GM11168 (cell line): Measurements from ENCODE around the gene WWOX.
"Not testable (repeated sequence)": the region's sequence is repeated elsewhere in the genome, so short reads cannot be mapped to it uniquely, and the experiment has no call there.

Source experiments
- in situ Hi-C: fragments of 300-500 bp; cut with MboI; formaldehyde crosslinking; loops from one replicate; pipeline ENCODE4 v1.12.0; 2022; ENCODE audit warnings: low sequenced_read_pairs; ENCODE audit not compliant: unreplicated experiment

Gene WWOX

DNA sequence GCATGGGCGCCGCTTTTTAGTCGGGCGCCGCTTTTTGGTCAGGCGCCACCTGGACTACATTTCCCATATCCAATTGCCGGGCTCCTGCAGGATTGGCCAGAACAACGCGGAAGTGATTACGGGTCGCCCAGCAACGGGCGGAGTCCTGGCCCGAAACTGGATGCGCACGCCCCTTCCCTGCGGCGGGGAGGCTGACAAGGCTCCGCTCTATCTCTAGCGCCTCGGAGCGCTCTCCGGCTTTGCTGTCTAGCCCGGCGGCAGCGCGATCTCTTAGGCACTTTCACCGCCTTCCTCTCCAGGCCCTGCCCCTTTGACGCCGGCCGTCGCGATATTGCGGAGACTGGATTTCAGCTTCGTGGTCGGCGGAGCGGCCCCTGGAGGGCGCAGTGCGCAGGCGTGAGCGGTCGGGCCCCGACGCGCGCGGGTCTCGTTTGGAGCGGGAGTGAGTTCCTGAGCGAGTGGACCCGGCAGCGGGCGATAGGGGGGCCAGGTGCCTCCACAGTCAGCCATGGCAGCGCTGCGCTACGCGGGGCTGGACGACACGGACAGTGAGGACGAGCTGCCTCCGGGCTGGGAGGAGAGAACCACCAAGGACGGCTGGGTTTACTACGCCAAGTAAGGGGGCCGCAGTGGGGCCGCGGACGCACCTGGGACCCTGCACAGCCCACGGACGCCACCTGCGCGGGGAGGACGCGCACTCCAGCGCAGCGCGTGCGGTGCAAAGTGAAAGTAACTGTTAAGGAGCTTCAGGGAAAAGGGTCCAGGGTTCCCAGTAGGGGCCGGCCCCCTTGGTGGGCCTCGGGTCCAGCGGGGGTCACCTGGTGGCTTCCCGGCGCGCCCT, at the start of gene WWOX:
WWOX (plus strand) TSS at position 384 of the 841 bp plus-strand sequence.
- in situ Hi-C loops: no loop called here

DNA sequence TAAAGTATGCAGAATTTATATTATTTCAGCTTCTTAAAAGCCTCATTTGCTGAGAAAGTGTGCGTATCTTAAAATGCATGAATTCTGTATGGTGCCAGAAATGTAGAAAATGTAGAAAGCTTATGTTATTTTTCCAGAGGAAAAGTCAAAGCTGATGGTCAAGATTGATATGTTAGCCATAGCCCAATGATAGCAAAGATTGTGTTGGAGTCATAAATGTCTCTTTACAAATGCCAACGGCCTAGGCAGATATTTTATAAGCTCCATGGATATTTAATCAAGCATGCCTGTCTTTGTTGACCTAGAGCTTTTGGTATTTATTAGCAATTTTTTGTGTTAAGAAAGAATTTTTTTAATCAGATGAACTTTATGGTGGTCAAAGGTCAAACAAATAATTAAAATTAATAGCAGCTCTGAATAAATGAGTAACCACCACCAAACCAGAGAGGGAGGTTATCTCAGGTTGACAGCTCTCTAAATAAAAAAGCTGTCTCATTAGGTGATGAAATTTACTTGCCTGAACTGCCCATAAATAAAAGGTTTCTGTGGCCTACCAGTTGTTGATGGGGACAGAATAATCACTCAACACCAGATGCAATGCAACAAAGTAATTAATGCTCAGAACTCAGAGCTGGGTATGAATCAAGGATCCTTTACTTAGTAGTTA, 48.6 kb upstream of the WWOX start:
- in situ Hi-C loops: no loop called here

DNA sequence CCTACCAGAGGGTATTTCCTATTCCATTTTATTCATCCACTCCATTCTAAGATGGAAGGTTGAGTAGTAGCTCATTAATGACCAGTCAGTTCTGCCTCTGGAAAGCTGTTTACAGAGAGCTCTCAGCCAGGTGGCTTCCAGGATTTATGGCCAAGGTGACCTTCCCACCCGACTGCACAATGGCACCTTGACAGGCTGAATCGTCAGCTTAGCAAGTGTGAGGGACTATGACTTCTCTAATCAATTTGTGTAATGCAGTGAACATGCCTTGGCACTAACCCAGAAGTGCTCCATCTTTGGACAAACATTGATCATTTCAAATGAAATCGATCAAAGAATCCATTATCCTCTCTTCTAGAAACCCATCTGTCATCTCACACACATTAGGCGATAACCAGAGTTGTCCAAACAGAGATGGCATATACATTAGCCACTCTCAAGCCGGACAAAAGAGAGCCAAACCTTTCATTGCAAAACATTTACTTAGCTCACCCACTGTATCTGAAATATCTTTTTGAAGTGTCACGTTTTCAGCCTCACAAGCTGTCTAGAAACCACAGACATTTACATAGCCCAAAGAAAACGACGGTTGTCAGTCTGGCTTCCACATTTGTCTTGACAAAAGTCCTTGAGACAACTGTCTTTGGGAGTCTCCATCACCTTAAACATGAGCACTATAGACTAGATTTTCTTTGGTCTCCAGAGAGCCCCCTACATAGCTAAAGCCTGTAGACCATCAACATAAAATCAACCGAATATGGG, 41.5 kb upstream of the WWOX start:
- in situ Hi-C loops: no loop called here

DNA sequence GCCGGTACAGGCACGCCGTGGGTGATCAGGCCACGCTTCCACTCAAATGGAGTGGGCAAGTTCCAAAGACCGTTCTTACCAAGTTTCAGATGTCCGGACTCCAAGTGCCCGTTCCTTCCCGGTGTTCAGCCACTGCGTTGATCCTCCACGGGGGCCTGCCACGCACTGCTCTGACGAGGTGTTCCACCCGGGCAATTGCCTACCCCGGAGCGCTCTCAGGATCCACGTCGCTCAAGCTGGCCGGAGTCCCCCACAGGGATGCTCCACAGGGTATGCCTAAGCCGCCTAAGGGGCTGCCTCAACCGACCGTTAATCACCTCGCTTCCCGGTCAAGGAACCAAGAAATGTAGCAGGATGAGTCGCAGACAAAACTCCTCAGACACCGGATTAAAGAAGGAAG, 39.6 kb upstream of the WWOX start:
- in situ Hi-C loops: not testable (repeated sequence)

DNA sequence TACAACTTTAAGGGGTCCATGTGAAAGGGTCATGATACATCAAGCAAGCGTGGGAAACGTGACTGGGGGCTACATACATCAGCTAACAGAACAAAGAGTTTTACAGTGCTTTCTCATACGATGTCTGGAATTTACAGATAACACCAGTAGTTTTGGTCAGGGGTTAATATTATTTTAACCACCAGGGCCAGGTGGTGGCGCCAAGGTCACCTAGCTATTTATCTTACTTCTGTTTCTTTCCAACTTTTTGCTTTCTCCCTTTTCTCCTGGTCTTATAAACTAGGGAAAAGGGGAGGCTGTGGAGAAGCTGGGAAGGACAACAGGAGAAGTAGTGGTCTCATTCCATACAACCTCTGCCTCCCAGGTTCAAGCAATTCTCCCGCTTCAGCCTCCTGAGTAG, 39.2 kb upstream of the WWOX start:
- in situ Hi-C loops: no loop called here

DNA sequence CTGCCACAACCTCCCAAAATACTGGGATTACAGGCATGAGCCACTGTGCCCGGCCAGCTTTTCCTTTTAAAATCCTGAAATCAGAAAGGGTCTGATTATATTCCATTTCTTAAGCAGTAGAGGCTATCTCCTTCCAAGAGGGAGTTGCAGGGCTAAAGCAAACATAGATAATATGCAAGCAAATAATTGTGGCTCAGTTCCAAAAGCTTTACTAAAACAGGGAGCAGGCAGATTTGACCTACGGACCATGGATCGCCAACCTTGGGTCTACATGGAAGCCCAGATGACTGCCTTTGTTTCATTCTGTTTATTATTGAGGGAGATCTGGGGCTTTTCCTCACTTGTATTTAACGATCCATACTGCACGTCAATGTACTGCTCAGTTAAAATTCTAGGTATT, 38.6 kb upstream of the WWOX start:
- in situ Hi-C loops: no loop called here

DNA sequence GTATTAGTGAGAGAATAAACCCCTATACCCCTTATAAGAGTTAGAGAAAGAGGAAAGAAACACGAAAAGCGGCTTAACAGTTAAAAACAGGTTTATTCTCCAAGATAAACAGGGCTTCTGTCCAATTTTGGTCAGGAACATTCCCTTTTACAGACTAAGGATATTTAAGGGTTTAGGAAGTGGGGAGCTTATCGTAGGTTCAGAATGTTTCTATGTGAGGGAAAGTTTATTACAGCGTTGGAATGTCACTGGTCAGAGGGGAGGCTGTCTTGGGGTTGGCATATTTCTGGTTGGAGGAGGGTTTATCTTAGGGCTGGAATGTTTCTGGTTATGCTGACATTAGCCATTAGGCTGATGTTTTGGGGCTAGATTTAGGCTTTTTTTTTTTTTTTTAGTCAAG, 34.1 kb upstream of the WWOX start:
- in situ Hi-C loops: no loop called here

DNA sequence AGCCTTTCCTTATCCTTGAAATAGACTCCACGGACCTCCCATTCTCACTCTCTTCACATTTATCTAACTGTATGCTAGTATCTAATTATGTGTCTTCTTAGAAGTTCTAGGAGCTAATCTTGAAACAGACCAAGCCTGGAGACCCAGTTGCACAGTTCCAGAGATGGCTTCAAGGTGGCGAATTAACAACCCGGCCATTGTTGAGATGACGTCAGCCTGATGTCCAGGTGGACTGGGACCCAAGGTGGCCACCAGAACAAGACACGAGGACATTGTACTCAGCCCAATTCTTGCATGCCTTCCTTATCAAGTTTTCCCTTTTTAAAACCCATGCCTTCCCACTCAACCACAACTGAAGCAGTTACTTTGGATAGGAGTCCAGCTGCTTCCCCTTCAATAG, 29.5 kb upstream of the WWOX start:
- in situ Hi-C loops: no loop called here

DNA sequence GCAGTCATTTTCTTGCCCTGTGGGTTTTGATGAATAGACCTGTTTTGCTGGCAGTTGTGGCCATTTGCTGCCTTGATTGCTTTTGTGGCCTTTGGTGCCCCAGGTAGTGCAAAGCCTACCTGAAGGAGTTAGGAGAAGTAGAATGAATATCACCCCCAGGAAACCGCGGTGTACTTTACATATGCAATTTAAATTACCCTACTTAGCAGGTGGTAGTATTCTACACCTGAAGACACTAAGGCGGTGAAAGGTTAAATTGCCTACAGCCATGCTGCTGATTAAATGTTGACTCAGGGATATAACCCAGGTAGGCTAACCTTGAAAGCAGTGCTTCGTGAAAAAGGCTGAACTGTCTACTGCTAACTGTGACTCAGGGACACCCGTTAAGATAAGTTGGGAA, 27.2 kb upstream of the WWOX start:
- in situ Hi-C loops: no loop called here

DNA sequence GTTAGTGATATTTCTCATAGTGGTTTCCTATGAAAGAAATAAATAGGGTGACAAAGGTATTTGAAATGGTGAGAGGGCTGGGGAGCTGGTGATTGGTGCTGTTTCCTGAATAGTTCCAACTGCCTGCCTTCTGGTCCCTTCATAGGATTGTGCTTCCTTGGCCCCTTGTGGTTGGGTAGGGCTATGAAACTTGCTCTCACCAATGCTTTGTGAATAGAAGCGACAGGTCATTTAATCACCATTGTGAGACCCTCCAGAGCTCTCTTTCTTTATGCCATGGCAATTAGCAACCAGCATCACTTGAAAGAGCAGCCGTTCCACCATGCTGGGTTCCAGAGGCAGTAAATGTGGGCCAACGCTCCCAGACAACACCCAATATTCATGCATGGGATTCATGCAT, 23.7 kb upstream of the WWOX start:
- in situ Hi-C loops: no loop called here

DNA sequence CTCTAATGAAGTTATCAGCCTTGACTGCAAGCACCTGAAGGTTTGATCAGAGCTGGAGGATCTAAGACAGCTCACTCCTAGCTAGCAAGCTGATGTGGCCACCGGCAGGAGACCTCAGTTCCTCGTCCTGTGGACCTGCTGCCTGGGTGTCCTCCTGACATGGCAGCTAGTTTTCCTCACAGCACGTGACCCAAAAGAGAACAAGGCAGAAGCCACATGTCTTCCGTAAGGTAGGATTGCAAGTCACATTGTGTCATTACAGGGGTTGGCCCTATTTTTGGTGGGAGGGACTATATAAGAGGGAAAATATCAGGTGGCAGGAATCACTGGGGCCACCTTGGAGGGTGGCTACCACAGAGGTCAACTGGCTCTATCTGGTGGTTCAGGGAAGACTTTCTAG, 18.1 kb upstream of the WWOX start:
- in situ Hi-C loops: no loop called here

DNA sequence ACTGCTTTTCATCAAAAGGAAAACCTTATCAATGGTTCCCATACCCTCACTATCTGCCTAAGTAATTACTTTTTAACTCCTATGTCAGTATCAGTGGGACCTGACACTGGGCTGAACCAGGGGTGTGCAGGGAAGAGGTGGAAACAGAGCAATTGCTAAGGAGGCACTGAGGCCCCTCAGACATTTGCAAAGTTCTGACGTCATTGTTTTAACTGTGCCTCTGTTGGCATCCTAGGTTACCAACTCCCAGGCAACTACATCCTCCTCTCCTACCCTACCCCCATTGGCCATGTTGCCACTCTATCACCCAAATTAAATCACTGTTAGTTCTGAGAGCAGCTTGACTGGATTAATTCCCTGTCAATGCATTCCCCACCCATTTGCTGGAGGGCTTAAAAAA, 8.0 kb upstream of the WWOX start:
- in situ Hi-C loops: no loop called here

DNA sequence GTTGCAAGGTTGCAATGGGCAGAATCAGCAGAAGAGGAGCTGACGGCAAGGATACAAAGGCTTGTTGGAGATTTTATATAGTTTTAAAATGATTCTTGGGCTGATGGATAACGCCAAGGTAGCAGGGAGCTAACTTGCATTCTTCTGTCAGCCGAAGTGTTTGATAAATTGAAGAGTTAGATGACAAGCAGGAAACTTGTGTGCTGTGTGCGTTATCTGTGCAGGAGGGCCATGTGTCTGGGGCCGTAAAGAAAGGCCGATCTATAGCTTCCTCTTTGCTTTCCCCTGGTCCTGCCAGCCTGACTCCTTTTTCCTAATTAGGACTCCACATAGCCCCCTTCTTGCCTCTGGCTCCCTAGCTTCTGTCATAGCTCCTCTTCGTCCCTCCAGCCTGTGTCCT, 6.7 kb upstream of the WWOX start:
- in situ Hi-C loops: no loop called here

DNA sequence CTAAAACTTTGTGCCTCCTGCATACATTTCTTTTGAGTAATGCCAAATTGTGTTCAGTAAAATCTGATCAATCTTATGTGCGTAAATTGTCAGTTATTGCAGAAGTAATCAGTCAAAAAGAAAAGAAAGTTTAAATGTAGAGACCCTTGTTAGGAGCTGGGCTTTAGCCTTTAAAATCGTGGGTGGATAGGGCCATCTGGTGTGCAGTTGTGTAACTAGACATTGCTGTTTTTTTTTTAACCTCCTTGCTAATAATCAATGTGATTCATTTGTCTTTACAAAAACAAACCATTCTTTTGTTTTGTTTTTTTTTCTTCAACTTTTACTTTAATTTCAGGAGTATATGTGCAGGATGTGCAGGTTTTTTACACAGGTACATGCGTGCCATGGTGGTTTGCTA, 5.3 kb upstream of the WWOX start:
- in situ Hi-C loops: no loop called here

DNA sequence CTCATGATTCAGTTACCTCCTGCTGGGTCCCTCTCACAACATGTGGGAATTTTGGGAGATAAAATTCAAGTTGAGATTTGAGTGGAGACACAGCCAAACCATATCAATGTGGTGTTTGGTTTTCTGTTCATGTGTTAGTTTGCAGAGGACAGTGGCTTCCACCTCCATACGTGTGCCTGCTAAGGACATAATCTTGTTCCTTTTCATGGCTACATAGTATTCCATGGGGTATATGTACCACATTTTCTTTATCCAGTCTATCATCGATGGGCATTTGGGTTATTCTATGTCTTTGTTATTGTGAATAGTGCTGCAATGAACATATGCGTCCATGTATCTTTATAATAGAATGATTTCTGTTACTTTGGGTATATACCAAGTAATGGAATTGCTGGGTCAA, 4.5 kb upstream of the WWOX start:
- in situ Hi-C loops: no loop called here

DNA sequence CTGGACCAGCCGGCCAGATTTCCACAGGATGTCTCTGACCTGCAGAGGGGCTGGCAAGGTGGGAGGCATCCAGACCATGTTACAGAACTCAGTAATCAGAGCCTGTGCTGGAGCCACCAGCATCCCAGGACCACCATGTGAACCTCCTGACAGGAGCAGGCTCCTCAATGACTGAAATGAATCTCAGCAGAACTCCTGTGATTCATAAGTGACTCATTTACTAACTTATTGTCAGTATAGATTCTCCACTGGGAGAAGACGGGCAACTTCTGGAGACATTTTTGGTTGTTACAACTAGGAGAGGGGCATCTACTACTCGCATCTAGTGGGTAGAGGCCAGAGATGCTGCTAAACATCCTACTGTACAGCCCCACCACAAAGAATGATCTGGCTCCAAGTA, 3.1 kb upstream of the WWOX start:
- in situ Hi-C loops: no loop called here

DNA sequence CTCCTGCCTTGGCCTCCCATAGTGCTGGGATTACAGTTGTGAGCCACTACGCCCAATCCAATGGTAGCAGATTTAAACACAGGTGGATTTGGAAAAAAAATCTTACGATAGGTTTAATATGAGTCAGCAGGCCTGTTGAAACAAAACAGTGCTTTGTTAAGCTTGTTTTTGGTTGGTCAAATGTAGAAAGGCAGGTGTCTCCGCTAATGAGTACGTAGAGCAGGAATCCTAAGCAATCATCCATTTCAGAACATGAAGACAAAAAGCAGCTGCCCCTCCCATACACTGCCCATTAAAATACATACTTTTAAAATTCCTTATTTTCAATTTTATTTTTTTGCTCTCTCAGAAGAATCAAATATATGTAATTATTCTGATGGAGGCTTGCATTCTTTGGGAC, 1.9 kb upstream of the WWOX start:
- in situ Hi-C loops: no loop called here

DNA sequence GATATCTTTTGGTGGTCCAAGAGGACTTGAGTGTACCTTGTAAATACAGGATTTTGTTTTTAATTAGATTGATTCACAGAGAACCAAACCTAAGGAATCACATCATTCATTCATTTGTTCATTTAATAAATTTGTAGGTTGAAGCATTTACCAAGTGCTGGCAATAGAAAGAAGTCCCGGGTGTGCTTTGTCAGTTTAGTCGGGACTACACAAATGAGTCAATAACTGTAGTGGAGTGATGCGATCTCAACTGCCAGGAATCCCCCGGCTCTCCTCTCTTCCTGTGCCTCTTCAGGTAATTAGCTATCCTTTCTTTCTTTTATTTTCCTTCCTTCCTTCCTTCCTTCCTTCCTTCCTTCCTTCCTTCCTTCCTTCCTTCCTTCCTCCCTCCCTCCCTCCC, 1.4 kb upstream of the WWOX start:
- in situ Hi-C loops: no loop called here

DNA sequence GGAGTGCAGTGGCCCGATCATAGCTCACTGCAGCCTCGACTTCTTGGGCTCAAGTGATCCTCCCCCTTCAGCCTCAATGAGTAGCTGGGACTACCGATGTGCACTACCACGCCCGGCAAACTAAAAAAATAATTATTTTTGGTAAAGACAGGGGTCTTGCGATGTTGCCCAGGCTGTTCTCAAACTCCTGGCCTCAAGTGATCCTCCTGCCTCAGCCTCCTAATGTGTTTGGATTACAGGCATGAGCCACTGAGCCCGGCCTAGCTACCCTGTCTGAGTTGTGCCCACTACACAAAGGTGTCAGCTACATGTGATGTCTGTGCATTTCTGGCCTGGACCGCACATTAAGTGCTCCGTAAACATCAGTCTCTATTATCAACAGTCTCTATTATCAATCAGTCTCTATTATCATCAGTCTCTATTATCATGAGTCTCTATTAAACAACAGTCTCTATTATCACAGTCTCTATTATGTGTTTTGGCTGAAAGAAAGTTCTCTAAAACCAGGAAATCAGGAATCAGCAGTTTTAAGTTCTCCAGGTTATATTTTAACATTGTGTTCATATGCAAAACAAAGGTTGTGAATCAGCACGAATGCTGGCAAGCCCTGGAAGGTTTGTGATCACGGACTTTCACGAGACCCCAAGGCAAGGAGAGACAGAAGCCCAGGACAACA, 721 bp upstream of the WWOX start:
- in situ Hi-C loops: no loop called here

DNA sequence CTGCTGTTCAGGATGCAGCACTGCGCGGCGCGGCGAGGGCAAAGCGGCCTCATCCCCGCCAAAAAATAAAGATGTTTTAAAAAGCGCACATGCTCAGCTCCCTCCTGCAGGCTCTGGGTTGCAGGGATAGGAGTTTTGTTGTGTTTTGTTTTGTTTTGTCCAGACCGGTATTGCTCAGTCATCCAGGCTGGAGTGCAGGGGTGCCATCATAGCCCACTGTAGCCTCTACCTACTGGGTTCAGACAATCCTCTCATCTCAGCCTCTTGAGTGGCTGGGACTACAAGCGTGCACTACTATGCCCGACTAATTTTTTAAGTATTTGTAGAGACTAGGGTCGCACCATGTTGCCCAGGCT, 636 bp downstream of the WWOX start:
- in situ Hi-C loops: no loop called here

DNA sequence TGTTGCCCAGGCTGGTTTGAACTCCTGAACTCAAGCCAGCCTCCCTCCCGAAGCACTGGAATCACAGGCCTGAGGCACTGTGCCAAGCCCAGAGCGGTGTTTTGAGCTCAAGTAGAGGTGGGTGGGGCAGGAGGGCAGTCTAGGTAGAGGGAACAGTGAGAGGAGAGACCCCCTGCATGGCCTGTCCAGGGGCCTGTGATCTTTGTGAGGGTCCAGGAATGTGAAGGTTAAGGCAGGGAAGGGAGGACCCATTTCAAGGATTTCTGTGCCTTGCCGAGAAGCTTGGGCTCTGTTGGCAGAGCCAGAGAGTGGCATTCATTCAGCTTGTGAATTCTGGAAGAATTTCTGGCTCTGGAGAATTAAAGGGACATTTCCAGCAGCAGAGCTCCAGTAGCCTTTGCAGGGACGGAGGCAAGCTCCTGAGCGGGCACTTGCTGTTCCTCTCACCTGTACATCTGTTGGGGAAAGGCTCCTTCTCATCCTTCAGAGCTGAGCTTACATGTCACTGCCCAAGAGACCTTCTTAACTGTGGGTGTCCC, 2.7 kb downstream of the WWOX start:
- in situ Hi-C loops: no loop called here
